C4-2B (cell line): ENCODE data around the gene RTP2.

Experiments used
- H3K27ac ChIP-seq: fragments of 450-650 bp; 2 replicates; pipeline ENCODE4 v1.5.1; 2017
- CTCF ChIP-seq: fragments of 450-650 bp; conservative IDR thresholded peaks from 2 replicates; pipeline ENCODE4 v1.5.1; 2017; ENCODE audit warnings: mild to moderate bottlenecking
- ZFX ChIP-seq: fragments of 450-650 bp; IDR thresholded peaks from 2 replicates; pipeline ENCODE4 v1.6.1; 2017

Gene RTP2

GRCh38 chr3:187728940-187729583, 26.7 kb upstream of the RTP2 start:
- TF ChIP-seq ZFX (no peak), CTCF (no peak)
- H3K27ac ChIP-seq = no peak overlapping the region

GRCh38 chr3:187728248-187728647, 25.9 kb upstream of the RTP2 start:
- no peak overlapping the region for H3K27ac ChIP-seq
- no peak for TF ChIP-seq CTCF
- no peak for TF ChIP-seq ZFX

GRCh38 chr3:187726564-187726963, 24.2 kb upstream of the RTP2 start:
- H3K27ac ChIP-seq = no peak overlapping the region
- TF ChIP-seq CTCF (no peak), ZFX (no peak)

GRCh38 chr3:187725653-187726370, 23.5 kb upstream of the RTP2 start:
- H3K27ac ChIP-seq = no peak overlapping the region

GRCh38 chr3:187725224-187725623, 22.9 kb upstream of the RTP2 start:
- TF ChIP-seq CTCF = no peak
- no peak for TF ChIP-seq ZFX
- no peak overlapping the region for H3K27ac ChIP-seq

More at GRCh38 chr3:187725653-187726370, 23.5 kb upstream of the RTP2 start:
- TF ChIP-seq CTCF (no peak), ZFX (no peak)

GRCh38 chr3:187722206-187722612, 19.9 kb upstream of the RTP2 start:
- no peak overlapping the region for H3K27ac ChIP-seq
- TF ChIP-seq ZFX (no peak), CTCF (no peak; the same call in 1 of the 2 replicates)

GRCh38 chr3:187721055-187721454, 18.7 kb upstream of the RTP2 start:
- TF ChIP-seq CTCF (no peak), ZFX (no peak)
- H3K27ac ChIP-seq = no peak overlapping the region
